ENCODE measurements around the gene PCDHA10.
A peak's percentile ranks its signal among the peaks of the same experiment; 100 is the strongest.

The PCDHA10 gene

DNA sequence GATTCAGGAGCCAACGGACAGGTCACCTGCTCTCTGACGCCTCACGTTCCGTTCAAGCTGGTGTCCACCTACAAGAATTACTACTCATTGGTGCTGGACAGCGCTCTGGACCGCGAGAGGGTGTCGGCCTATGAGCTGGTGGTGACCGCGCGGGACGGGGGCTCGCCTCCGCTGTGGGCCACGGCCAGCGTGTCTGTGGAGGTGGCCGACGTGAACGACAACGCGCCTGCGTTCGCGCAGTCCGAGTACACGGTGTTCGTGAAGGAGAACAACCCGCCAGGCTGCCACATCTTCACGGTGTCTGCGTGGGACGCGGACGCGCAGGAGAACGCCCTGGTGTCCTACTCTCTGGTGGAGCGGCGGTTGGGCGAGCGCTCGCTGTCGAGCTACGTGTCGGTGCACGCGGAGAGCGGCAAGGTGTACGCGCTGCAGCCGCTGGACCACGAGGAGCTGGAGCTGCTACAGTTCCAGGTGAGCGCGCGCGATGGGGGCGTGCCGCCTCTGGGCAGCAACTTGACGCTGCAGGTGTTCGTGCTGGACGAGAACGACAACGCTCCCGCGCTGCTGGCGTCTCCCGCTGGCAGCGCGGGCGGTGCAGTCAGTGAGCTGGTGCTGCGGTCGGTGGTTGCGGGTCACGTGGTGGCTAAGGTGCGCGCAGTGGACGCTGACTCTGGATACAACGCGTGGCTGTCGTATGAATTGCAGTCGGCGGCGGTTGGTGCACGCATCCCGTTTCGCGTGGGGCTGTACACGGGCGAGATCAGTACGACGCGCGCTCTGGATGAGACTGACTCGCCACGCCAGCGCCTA lies 1.7 kb downstream of the PCDHA10 start:
- Mint-ChIP-seq H3K36me3 (ENCODE audit: low read depth) (peaks cover 89% of the 10 kb centered on the region), H3K9me3 (peaks cover 70% of the 10 kb centered on the region), H3K27me3 (ENCODE audit: low read depth) (no peaks in the 10 kb centered on the region), H3K27ac (no peak overlapping the region), H3K4me1 (no peaks in the 10 kb centered on the region), H3K4me3 (no peak overlapping the region)
- TF ChIP-seq, protein P1, sequence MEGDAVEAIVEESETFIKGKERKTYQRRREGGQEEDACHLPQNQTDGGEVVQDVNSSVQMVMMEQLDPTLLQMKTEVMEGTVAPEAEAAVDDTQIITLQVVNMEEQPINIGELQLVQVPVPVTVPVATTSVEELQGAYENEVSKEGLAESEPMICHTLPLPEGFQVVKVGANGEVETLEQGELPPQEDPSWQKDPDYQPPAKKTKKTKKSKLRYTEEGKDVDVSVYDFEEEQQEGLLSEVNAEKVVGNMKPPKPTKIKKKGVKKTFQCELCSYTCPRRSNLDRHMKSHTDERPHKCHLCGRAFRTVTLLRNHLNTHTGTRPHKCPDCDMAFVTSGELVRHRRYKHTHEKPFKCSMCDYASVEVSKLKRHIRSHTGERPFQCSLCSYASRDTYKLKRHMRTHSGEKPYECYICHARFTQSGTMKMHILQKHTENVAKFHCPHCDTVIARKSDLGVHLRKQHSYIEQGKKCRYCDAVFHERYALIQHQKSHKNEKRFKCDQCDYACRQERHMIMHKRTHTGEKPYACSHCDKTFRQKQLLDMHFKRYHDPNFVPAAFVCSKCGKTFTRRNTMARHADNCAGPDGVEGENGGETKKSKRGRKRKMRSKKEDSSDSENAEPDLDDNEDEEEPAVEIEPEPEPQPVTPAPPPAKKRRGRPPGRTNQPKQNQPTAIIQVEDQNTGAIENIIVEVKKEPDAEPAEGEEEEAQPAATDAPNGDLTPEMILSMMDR (IDR thresholded peaks at IDR 0.05; ENCODE audit: unreplicated experiment in 3 of 3) = no peak

DNA sequence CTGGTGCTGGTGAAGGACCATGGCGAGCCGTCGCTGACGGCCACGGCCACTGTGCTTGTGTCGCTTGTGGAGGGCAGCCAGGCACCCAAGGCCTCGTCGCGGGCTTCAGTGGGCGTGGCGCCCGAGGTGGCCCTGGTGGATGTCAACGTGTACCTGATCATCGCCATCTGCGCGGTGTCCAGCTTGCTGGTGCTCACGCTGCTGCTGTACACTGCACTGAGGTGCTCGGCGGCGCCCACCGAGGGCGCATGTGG lies 2.2 kb downstream of the PCDHA10 start:
- Mint-ChIP-seq H3K36me3 (ENCODE audit: low read depth) (peaks cover 89% of the 10 kb centered on the region), H3K27ac (no peak overlapping the region)

GRCh38 chr5:140862441-140863295 lies 7.0 kb downstream of the PCDHA10 start:
- peaks cover 83% of the 10 kb centered on the region for H3K36me3 Mint-ChIP-seq (ENCODE audit: low read depth)
- H3K4me3 Mint-ChIP-seq = no peak overlapping the region
- peaks cover 57% of the 10 kb centered on the region for H3K9me3 Mint-ChIP-seq
- H3K4me1 Mint-ChIP-seq = no peaks in the 10 kb centered on the region
- TF ChIP-seq, protein P1 (IDR thresholded peaks at IDR 0.05; ENCODE audit: unreplicated experiment in 3 of 3) = no peak
- no peaks in the 10 kb centered on the region for H3K27me3 Mint-ChIP-seq (ENCODE audit: low read depth)
- H3K27ac Mint-ChIP-seq = no peak overlapping the region

More for the DNA sequence above, 2.2 kb downstream of the PCDHA10 start:
- Mint-ChIP-seq H3K4me1 (no peaks in the 10 kb centered on the region), H3K9me3 (peaks cover 72% of the 10 kb centered on the region), H3K4me3 (no peak overlapping the region), H3K27me3 (ENCODE audit: low read depth) (no peaks in the 10 kb centered on the region)
- TF ChIP-seq, protein P1 (IDR thresholded peaks at IDR 0.05; ENCODE audit: unreplicated experiment in 3 of 3) = no peak

DNA sequence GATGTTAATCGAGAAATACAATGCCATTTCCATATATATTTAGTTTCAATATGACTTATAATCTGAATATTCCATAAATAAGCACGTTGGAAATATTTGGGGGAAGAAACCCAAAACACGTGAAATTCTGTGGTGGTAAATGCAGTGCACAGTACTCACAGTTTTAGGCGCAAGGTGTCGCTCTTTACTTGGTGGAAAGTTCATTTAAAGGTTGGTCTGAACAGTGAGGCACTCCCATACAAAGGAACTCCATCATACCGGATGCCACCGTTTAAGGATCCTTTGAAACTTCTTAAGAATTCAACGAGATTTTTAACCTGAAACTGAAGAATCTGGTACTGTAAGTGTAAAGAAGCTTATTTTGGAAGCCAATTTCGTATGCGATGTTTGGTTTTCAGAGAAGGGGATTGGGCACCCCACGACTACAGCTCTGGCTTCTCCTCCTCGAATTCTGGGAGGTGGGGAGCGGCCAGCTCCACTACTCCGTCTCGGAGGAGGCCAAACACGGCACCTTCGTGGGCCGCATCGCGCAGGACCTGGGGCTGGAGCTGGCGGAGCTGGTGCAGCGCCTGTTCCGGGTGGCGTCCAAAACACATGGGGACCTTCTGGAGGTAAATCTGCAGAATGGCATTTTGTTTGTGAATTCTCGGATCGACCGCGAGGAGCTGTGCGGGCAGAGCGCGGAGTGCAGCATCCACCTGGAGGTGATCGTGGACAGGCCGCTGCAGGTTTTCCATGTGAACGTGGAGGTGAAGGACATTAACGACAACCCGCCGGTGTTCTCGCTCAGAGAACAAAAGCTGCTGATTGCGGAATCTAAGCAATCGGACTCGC lies 13.2 kb downstream of the PCDHA10 start, which contains the start of gene PCDHA11:
TSS of gene PCDHA11 (plus strand) at position 237 of the 834 bp plus-strand sequence. CDS start at position 384, 147 bp downstream.
- Mint-ChIP-seq H3K27ac (peak within 1 kb of the TSS in 2 of 3 experiments; percentile 75 to 83), H3K4me3 (peak within 1 kb of the TSS; percentile 85 to 92 (median 91)), H3K36me3 (ENCODE audit: low read depth) (peaks cover 74% of the 10 kb centered on the region), H3K27me3 (ENCODE audit: low read depth) (no peaks in the 10 kb centered on the region), H3K4me1 (no peaks in the 10 kb centered on the region), H3K9me3 (peaks cover 32% of the 10 kb centered on the region)
- TF ChIP-seq, protein P1 (IDR thresholded peaks at IDR 0.05; ENCODE audit: unreplicated experiment in 3 of 3) = peak; percentile 43 to 48 (median 45)

DNA sequence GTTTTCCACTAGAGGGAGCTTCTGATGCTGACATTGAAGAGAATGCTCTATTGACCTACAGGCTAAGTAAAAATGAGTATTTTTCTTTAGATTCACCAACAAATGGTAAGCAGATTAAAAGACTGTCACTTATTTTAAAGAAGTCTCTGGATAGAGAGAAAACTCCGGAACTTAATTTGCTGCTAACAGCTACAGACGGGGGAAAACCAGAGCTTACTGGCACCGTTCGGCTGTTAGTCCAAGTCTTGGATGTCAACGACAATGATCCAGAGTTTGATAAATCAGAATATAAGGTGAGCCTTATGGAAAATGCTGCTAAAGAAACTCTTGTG lies 13.8 kb downstream of the PCDHA10 start:
- peak overlapping the region in 1 of 3 experiments; percentile 48 for H3K27ac Mint-ChIP-seq
- H3K36me3 Mint-ChIP-seq (ENCODE audit: low read depth) = peaks cover 74% of the 10 kb centered on the region
- H3K4me3 Mint-ChIP-seq = peak overlapping the region; percentile 85 to 92 (median 91)
- no peaks in the 10 kb centered on the region for H3K27me3 Mint-ChIP-seq (ENCODE audit: low read depth)
- TF ChIP-seq, protein P1 (IDR thresholded peaks at IDR 0.05; ENCODE audit: unreplicated experiment in 3 of 3) = peak in 2 of 3 experiments; percentile 0 to 27
- peaks cover 34% of the 10 kb centered on the region for H3K9me3 Mint-ChIP-seq
- H3K4me1 Mint-ChIP-seq = no peaks in the 10 kb centered on the region
